Stomach smooth muscle (tissue), 2 donors: ENCODE measurements around the gene LILRA2.
"Not testable (repeated sequence)": the region's sequence is repeated elsewhere in the genome, so short reads cannot be mapped to it uniquely, and the experiment has no call there.

Source experiments
- H3K27ac ChIP-seq: one replicate; pipeline ENCODE4 v1.7.0; 2013; ENCODE audit warnings: mild to moderate bottlenecking, low read length, inconsistent platforms
- H3K27me3 ChIP-seq, 2 donors: one replicate each; pipeline ENCODE4 v1.7.0; 2013; ENCODE audit warnings: low read length in 2 of 2; ENCODE audit not compliant: insufficient read depth in 2 of 2, control insufficient read depth in 1 of 2
- H3K36me3 ChIP-seq, 2 donors: one replicate each; pipeline ENCODE4 v1.7.0; 2013; ENCODE audit warnings: low read length in 2 of 2; ENCODE audit not compliant: control insufficient read depth in 2 of 2, insufficient read depth in 2 of 2
- H3K4me1 ChIP-seq: one replicate; pipeline ENCODE4 v1.7.0; 2013; ENCODE audit warnings: low read length; ENCODE audit not compliant: control insufficient read depth, insufficient read depth
- H3K4me3 ChIP-seq, 2 donors: one replicate each; pipeline ENCODE4 v1.7.0; 2013; ENCODE audit warnings: low read length in 2 of 2
- H3K9ac ChIP-seq, 2 donors: one replicate each; pipeline ENCODE4 v1.7.0; 2013; ENCODE audit warnings: low read length in 2 of 2, mild to moderate bottlenecking in 1 of 2
- H3K9me3 ChIP-seq, 2 donors: one replicate each; pipeline ENCODE4 v1.7.0; 2013; ENCODE audit warnings: low read length in 2 of 2; ENCODE audit not compliant: control insufficient read depth in 2 of 2
- donor health status: healthy.
- donor health status: Pancreatic carcinoma.

Gene LILRA2

DNA sequence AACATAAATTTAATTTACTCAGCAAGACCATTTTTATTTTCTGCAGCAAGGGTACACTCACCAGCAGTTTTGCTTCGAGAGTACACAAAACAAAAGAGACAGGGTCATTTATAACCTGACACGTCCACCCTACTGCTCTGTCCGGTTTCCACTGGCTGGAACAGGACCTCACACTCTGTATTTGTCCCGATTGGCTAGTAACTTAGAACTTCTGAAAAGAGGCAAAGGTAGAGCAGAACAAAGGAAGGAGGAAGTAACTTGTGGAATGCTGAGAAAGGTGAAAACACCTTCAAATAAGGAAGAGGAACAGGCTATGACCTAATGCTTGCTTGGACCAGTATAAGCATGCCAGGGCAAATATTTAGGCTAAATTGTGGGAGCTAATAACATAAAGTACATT lies 54.3 kb downstream of the LILRA2 start:
- not testable (repeated sequence) for H3K27ac ChIP-seq, H3K9me3 ChIP-seq, H3K4me3 ChIP-seq, H3K36me3 ChIP-seq, H3K4me1 ChIP-seq, H3K9ac ChIP-seq, H3K27me3 ChIP-seq

DNA sequence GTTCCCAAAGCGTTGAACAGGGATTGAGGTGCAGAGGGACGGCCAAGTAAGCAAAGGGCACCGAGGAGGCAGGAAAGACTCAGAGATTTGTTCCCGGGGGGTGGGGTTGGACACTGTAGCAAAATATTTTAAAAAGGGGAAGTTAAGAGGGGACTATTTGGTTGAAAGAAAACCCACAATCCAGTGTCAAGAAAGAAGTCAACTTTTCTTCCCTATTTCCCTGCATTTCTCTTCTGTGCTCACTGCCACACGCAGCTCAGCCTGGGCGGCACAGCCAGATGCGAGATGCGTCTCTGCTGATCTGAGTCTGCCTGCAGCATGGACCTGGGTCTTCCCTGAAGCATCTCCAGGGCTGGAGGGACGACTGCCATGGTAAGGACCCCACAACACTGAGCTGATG lies 56.7 kb downstream of the LILRA2 start, which contains the start of gene LILRB1:
Gene LILRB1 (plus strand): TSS at position 223 of the 400 bp plus-strand sequence. CDS start 590 bp downstream, outside the sequence.
- not testable (repeated sequence) for H3K9me3 ChIP-seq, H3K9ac ChIP-seq, H3K4me3 ChIP-seq, H3K36me3 ChIP-seq, H3K4me1 ChIP-seq, H3K27me3 ChIP-seq, H3K27ac ChIP-seq

DNA sequence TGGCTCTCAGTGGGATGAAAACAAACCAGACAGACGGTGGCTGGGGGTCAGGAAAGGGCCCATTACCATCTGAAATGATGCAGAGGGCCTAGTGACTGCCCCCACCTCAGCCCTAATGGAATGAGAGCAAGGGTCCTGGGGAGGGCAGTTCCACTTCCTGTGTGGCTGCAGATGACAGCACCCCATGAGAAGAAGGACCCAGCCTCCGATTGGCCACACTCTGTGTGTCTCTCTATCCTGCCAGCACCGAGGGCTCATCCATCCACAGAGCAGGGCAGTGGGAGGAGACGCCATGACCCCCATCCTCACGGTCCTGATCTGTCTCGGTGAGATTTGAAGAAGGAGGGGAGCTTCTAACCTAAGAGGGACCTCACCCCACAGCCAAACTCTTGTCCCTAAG lies 57.2 kb downstream of the LILRA2 start:
- Histone ChIP-seq H3K27ac (no peak overlapping the region), H3K9me3 (peaks cover 3 to 6% of the 10 kb centered on the region in 2 donors), H3K9ac (no peak overlapping the region), H3K4me3 (no peak overlapping the region), H3K27me3 (peaks cover 0 to 4% of the 10 kb centered on the region in 2 donors), H3K4me1 (no peaks in the 10 kb centered on the region), H3K36me3 (no peaks in the 10 kb centered on the region)

DNA sequence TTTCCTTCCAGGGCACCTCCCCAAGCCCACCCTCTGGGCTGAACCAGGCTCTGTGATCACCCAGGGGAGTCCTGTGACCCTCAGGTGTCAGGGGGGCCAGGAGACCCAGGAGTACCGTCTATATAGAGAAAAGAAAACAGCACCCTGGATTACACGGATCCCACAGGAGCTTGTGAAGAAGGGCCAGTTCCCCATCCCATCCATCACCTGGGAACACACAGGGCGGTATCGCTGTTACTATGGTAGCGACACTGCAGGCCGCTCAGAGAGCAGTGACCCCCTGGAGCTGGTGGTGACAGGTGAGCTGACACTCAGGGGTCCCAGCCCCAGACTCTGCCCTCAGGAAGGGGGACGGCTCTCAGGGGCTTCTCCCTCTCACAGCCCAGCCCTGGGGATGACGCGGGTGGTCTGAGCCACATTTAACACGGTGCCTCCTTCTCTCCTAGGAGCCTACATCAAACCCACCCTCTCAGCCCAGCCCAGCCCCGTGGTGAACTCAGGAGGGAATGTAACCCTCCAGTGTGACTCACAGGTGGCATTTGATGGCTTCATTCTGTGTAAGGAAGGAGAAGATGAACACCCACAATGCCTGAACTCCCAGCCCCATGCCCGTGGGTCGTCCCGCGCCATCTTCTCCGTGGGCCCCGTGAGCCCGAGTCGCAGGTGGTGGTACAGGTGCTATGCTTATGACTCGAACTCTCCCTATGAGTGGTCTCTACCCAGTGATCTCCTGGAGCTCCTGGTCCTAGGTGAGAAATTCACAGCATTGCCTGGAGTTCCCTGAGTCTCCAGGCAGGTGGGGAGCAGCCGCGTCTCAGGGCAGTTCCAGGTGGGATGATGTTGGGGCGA lies 58.1 kb downstream of the LILRA2 start:
- H3K36me3 ChIP-seq, H3K27me3 ChIP-seq, H3K4me3 ChIP-seq, H3K27ac ChIP-seq, H3K4me1 ChIP-seq, H3K9me3 ChIP-seq, H3K9ac ChIP-seq: not testable (repeated sequence)

DNA sequence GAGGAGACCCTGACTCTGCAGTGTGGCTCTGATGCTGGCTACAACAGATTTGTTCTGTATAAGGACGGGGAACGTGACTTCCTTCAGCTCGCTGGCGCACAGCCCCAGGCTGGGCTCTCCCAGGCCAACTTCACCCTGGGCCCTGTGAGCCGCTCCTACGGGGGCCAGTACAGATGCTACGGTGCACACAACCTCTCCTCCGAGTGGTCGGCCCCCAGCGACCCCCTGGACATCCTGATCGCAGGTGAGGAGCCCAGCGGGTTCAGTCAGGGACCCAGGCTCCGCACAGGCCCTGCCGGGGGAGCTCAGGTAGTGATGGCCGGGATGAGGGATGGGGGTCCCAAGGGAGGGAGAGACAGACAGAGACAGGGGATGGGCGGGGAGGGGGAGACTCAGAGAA lies 58.9 kb downstream of the LILRA2 start:
- H3K4me1 ChIP-seq, H3K27me3 ChIP-seq: not testable (repeated sequence)

DNA sequence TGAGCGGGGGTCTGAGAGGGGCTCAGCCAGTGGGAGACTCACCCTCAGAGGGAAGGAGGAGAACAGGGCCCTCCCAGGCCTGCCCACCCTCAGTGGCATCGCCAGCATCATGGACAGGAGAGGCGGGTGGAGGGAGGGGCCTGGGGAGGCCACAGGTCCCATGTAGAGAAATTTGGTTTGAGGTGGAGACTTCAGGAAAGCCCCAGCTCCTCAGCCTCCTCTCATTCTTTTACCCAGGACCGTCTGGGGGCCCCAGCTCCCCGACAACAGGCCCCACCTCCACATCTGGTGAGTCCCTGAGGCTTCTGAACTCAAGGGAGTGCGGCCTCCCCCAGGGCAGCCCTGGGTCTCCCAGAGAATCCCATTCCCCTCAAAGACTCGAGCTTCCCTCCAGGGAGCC lies 59.8 kb downstream of the LILRA2 start:
- Histone ChIP-seq H3K9me3 (no peaks in the 10 kb centered on the region), H3K27me3 (peaks cover 0 to 4% of the 10 kb centered on the region in 2 donors), H3K36me3 (no peaks in the 10 kb centered on the region), H3K27ac (no peak overlapping the region), H3K4me1 (no peaks in the 10 kb centered on the region), H3K4me3 (no peak overlapping the region), H3K9ac (no peak overlapping the region)

More for the DNA sequence above, 58.9 kb downstream of the LILRA2 start:
- not testable (repeated sequence) for H3K4me3 ChIP-seq, H3K9me3 ChIP-seq, H3K36me3 ChIP-seq, H3K27ac ChIP-seq, H3K9ac ChIP-seq

DNA sequence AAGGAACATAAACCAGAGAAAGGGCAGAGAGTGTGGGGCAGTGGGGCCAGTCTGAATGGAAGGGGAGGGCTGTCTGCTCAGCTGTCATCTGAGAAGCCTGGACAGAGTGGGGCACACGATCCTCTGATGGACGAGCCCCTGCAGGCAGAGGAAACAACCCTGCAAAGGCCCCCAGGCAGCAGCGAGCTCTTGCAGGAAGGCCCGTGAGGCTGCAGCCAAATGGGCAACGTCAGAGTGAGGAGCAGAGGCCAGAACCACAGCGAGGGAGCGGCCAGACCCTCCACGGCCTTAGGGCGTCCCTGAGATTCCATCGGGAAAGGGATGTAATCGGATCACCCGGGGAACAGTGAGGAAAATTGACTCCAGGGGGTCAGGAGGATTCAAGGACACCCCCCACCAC lies 62.5 kb downstream of the LILRA2 start:
- H3K4me3 ChIP-seq, H3K4me1 ChIP-seq, H3K9ac ChIP-seq, H3K9me3 ChIP-seq, H3K27me3 ChIP-seq, H3K27ac ChIP-seq, H3K36me3 ChIP-seq: not testable (repeated sequence)

DNA sequence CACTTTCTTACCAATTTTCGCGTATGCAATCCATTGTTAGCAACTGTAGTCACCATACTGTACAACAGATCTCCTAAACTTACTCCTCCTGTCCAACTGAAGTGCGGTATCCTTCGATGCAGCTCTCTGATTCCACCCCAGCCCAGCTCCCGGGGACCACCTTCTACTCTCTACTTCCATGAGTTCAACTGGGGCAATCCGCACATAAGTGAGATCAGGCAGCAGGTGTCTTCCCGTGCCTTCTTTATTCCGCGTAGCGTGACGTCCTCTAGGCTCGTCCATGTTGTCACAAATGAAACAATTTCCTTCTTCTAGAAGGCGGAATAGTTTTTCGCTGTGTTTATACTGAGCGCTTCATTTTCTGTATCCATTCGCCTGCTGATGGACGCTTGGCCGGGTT lies 65.1 kb downstream of the LILRA2 start:
- Histone ChIP-seq H3K4me3 (no peak overlapping the region), H3K4me1 (no peaks in the 10 kb centered on the region), H3K9me3 (peaks cover 0 to 3% of the 10 kb centered on the region in 2 donors), H3K9ac (no peak overlapping the region), H3K27ac (no peak overlapping the region), H3K27me3 (no peaks in the 10 kb centered on the region), H3K36me3 (no peaks in the 10 kb centered on the region)
